ENCODE measurements around the gene ENGASE. TPM values are rescaled to one million over a fixed set of nuclear protein-coding genes. Genes with fewer than 3 reads are reported as not detected.

Gene ENGASE
- total RNA-seq, 4 donors from 2014 or later = 8.3 to 46.5 (median 16.2) TPM

DNA sequence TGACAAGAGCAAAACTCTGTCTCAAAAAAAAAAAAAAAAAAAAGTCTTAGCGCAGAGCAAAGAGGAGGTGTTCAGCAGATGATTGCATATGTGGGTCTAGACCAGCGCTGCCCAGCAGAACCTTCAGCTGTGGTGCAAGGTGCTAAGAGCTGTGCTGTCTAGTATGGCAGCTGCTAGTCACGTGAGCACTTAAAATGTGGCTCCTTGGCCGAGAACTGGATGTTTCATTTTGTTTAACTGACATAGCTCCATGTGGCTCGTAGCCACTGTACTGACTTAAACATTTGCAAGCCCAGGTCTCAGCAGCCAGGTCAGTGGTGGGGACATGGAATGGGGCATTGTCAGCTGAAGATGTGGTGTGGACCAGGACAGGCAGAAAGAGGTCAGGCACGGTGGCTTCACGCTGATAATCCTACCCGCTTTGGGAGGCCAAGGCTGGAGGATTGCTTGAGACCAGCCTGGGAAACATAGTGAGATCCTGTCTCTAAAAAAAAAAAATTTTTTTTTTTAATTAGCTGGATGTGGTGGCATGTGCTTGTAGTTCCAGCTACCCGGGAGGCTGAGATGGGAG, 41.5 kb upstream of the ENGASE start:
- no peaks in the 10 kb centered on the region for H3K36me3 ChIP-seq
- no peak for ATAC-seq

DNA sequence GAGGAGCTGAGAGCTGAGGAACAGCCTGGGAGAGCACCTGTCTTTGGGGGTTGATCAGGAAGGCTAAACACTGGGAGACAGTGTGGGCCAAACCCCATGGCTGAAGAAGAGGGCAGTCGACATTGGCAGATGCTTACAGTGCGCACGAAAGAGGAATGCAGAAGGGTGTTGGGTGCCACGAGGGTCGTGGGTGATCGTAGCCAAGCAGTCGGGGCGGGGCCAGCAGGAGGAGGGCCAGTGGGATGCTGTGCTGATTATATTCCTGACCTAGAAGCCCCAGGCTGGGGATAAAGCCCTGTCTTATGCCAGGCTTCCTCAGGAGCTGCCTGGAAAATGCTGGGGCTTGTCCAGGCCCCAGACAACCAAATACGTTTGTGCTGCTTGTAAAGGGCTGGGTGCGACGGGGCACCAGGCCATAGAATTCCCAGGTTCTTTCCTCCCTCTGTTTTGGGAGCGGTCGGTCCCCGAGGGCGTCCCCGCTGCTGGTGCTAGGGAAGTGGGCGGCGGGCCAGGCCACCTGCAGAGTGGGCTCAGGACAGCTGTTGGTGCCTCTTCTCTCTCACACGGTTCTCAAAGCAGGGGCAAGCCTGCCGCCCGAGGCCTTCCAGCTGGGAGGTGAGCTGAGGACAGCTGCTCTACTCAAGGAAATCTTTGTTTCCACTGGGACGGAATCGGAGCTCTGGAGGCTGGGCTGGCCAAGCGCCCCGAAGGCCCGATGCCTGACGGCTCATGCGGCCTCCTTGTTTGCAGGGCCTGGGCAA, 40.7 kb upstream of the ENGASE start:
- TF ChIP-seq POLR2A (IDR thresholded peaks at IDR 0.05) (no peak), EP300 (IDR thresholded peaks at IDR 0.05) (no peak), POLR2AphosphoS5 (IDR thresholded peaks at IDR 0.05) (no peak)
- TF ChIP-seq, protein P1, sequence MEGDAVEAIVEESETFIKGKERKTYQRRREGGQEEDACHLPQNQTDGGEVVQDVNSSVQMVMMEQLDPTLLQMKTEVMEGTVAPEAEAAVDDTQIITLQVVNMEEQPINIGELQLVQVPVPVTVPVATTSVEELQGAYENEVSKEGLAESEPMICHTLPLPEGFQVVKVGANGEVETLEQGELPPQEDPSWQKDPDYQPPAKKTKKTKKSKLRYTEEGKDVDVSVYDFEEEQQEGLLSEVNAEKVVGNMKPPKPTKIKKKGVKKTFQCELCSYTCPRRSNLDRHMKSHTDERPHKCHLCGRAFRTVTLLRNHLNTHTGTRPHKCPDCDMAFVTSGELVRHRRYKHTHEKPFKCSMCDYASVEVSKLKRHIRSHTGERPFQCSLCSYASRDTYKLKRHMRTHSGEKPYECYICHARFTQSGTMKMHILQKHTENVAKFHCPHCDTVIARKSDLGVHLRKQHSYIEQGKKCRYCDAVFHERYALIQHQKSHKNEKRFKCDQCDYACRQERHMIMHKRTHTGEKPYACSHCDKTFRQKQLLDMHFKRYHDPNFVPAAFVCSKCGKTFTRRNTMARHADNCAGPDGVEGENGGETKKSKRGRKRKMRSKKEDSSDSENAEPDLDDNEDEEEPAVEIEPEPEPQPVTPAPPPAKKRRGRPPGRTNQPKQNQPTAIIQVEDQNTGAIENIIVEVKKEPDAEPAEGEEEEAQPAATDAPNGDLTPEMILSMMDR (IDR thresholded peaks at IDR 0.05) = no peak
- WGBS, 2 donors (ENCODE audit: low coverage in 1 of 2) = 47 to 53% methylated on average over 5 to 9 of the region's 28 CpGs
- peak; percentile 27 for ATAC-seq
- Histone ChIP-seq H3K4me1 (peaks cover 0 to 77% (median 29%) of the 10 kb centered on the region in 3 donors), H3K9me3 (no peaks in the 10 kb centered on the region), H3K27me3 (no peaks in the 10 kb centered on the region), H3K4me3 (no peak overlapping the region), H3K27ac (peak overlapping the region in 3 of 4 donors; percentile 70 to 78 (median 72)), H3K36me3 (no peaks in the 10 kb centered on the region)

More for the DNA sequence above, 41.5 kb upstream of the ENGASE start:
- WGBS, 2 donors (ENCODE audit: low coverage in 1 of 2) = 76 to 88% methylated on average over 7 of the region's 9 CpGs
- no peaks in the 10 kb centered on the region for H3K27me3 ChIP-seq
- H3K9me3 ChIP-seq = no peaks in the 10 kb centered on the region
- peak overlapping the region in 2 of 4 donors; percentile 70 to 78 for H3K27ac ChIP-seq
- TF ChIP-seq, protein P1 (IDR thresholded peaks at IDR 0.05) = no peak
- TF ChIP-seq POLR2A (IDR thresholded peaks at IDR 0.05) (no peak), EP300 (IDR thresholded peaks at IDR 0.05) (no peak), POLR2AphosphoS5 (IDR thresholded peaks at IDR 0.05) (no peak)
- no peak overlapping the region for H3K4me3 ChIP-seq
- H3K4me1 ChIP-seq = peaks cover 0 to 77% (median 33%) of the 10 kb centered on the region in 3 donors

DNA sequence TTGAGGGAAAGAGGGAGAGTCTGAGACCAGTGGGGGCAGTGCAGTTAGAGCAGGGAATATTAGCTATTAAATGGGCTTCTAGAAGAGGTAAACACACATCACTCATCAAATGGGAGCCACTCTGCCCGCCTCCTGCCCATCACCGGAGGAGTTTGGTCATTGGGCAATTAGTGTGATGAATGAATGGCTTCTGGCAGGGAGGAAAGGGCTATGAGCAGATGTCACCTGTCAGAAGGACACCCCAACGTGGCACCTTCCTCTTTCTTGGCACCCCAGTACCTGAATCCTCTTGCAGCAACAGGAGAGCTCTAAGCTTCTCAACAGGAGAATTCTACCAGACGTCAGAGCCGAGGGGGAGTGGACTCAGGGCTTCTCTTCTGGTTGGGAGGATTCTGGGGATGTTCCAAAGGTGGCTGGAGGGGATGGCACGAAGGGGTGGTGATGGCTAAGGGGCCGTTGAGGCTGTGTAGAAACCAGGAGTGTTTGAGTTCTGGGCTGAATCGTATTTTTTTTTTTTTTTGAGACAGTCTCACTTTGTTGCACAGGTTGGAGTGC, 39.6 kb upstream of the ENGASE start:
- peaks cover 0 to 70% (median 29%) of the 10 kb centered on the region in 3 donors for H3K4me1 ChIP-seq
- no peaks in the 10 kb centered on the region for H3K9me3 ChIP-seq
- H3K27me3 ChIP-seq = no peaks in the 10 kb centered on the region
- 82 to 88% methylated on average over 3 to 6 of the region's 8 CpGs for WGBS, 2 donors (ENCODE audit: low coverage in 1 of 2)
- H3K36me3 ChIP-seq = no peaks in the 10 kb centered on the region
- no peak for ATAC-seq
- TF ChIP-seq, protein P1 (IDR thresholded peaks at IDR 0.05) = no peak
- TF ChIP-seq POLR2AphosphoS5 (IDR thresholded peaks at IDR 0.05) (no peak), EP300 (IDR thresholded peaks at IDR 0.05) (no peak), POLR2A (IDR thresholded peaks at IDR 0.05) (no peak)
- peak overlapping the region in 2 of 4 donors; percentile 70 to 78 for H3K27ac ChIP-seq
- H3K4me3 ChIP-seq = no peak overlapping the region

DNA sequence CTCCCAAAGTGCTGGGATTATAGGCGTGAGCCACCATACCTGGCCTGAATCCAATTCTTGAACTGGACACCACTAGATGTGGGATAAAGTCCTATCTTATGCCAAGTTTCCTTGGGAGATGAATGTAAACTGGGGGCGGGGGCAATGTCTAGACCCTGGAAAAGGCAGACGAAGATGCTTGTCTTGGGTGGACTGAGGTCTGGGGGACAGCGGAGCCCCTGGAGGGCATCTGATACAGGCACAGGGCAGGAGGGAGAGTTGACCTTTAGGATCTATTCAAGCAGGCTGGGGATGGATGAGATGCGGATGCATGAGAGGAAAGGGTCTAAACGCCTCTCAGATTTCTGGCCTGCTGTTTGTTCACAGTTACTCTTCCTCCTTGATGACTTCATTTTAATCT, 38.9 kb upstream of the ENGASE start:
- H3K27ac ChIP-seq = peak overlapping the region in 1 of 4 donors; percentile 15
- 90 to 100% methylated on average over 2 to 3 of the region's 6 CpGs for WGBS, 2 donors (ENCODE audit: low coverage in 1 of 2)

More for the DNA sequence above, 38.9 kb upstream of the ENGASE start:
- H3K36me3 ChIP-seq = no peaks in the 10 kb centered on the region
- no peak for TF ChIP-seq POLR2AphosphoS5 (IDR thresholded peaks at IDR 0.05)
- no peak for TF ChIP-seq EP300 (IDR thresholded peaks at IDR 0.05)
- no peak for TF ChIP-seq POLR2A (IDR thresholded peaks at IDR 0.05)
- TF ChIP-seq, protein P1 (IDR thresholded peaks at IDR 0.05) = no peak
- H3K27me3 ChIP-seq = no peaks in the 10 kb centered on the region
- H3K4me1 ChIP-seq = peaks cover 0 to 69% (median 29%) of the 10 kb centered on the region in 3 donors
- no peak overlapping the region for H3K4me3 ChIP-seq
- ATAC-seq = no peak
- H3K9me3 ChIP-seq = no peaks in the 10 kb centered on the region
